Peyer's patch (tissue), 4 donors: ENCODE data around the gene ZNF638.

Source experiments
- POLR2A ChIP-seq, 2 donors: fragments of 450-650 bp; IDR thresholded peaks; one replicate each; pipeline ENCODE4 v1.5.1; 2017; ENCODE audit warnings: antibody characterized with exemption in 2 of 2, mild to moderate bottlenecking in 2 of 2, moderate library complexity in 2 of 2
- TF ChIP-seq, protein P1 (sequence below), 6 experiments: fragments of 450-650 bp in 4 of 6; fragments of 200-600 bp in 2 of 6; sonication (generic) in 1 of 6; IDR thresholded peaks; one replicate each; pipeline ENCODE4 v1.5.1; 2017 to 2019; ENCODE audit warnings: antibody characterized with exemption in 6 of 6, mild to moderate bottlenecking in 3 of 6, moderate library complexity in 1 of 6

DNA sequence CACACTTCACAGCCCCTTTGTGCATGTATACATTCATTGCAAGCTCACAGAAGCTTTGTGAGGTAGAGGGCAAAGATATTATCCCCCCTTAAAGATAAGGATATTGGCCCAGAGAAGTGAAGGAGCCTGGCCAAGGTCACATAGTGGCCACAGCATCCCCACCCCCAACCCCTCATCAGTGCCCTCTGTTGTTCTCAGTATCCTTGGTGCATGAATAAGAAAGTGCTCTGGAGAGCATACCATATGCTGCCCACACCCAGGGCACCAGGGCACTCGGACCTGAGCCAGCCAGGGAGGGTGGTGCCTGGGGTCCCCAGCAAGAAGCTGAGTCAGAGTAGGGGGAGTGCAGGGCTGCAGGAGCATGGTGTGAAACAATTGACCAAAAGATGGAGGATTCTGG, 125.0 kb downstream of the ZNF638 start:
- TF ChIP-seq, protein P1, sequence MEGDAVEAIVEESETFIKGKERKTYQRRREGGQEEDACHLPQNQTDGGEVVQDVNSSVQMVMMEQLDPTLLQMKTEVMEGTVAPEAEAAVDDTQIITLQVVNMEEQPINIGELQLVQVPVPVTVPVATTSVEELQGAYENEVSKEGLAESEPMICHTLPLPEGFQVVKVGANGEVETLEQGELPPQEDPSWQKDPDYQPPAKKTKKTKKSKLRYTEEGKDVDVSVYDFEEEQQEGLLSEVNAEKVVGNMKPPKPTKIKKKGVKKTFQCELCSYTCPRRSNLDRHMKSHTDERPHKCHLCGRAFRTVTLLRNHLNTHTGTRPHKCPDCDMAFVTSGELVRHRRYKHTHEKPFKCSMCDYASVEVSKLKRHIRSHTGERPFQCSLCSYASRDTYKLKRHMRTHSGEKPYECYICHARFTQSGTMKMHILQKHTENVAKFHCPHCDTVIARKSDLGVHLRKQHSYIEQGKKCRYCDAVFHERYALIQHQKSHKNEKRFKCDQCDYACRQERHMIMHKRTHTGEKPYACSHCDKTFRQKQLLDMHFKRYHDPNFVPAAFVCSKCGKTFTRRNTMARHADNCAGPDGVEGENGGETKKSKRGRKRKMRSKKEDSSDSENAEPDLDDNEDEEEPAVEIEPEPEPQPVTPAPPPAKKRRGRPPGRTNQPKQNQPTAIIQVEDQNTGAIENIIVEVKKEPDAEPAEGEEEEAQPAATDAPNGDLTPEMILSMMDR (IDR thresholded peaks at IDR 0.05) = no peak
- TF ChIP-seq POLR2A (IDR thresholded peaks at IDR 0.05) = no peak
